AG04450 (cell line): ENCODE results near the gene SDC3. TPM values are rescaled to one million over a fixed set of nuclear protein-coding genes. Genes with fewer than 3 reads are reported as not detected.
"Not testable (repeated sequence)": the region's sequence is repeated elsewhere in the genome, so short reads cannot be mapped to it uniquely, and the experiment has no call there.

Experiments used
- CTCF ChIA-PET: fragments of 300-600, 350-600 bp; formaldehyde crosslinking; extraction: SDS; loops from one replicate; lab custom pipeline; 2022; ENCODE audit warnings: antibody characterized with exemption, inconsistent platforms; lab: Charles Lee
- POLR2A ChIA-PET: fragments of 350-600 bp; formaldehyde crosslinking; extraction: SDS; loops from one replicate; lab custom pipeline; 2021; ENCODE audit warnings: antibody characterized with exemption, inconsistent platforms; lab: Yijun Ruan, JAX
- DNase-seq: peaks from one replicate; pipeline ENCODE4 v3.0.0-alpha.2; 2011; ENCODE audit warnings: low read depth, low spot score
- H3K27ac ChIP-seq: one replicate; pipeline ENCODE4 v1.5.1; 2012; ENCODE audit warnings: low read depth, low read length, control low read depth
- H3K27me3 ChIP-seq: one replicate; pipeline ENCODE4 v1.6.0; 2012; ENCODE audit warnings: low read length; ENCODE audit not compliant: control insufficient read depth, insufficient read depth
- H3K4me3 ChIP-seq: 2 replicates; pipeline ENCODE4 v1.5.1; 2011; ENCODE audit warnings: mild to moderate bottlenecking, low read depth, low read length, control low read depth
- H3K9me3 ChIP-seq: 2 replicates; pipeline ENCODE4 v1.5.1; 2012; ENCODE audit warnings: low read length; ENCODE audit not compliant: control insufficient read depth, insufficient read depth
- CTCF ChIP-seq: IDR thresholded peaks from 2 replicates; pipeline ENCODE4 v1.5.1; 2011; ENCODE audit warnings: low read depth, low read length, control low read depth, inconsistent platforms
- polyA plus RNA-seq: library from polyadenylated mRNA; depleted of rRNA; stranded (reverse); fragments of >200 nt; gene quantifications from 2 replicates; pipeline ENCODE4 v1.2.3, GENCODE V29; 2011

SDC3 gene
- polyA plus RNA-seq, 1 experiment, result 21.7 TPM

GRCh38 chr1:30871276-30871871 is 37.2 kb downstream of the SDC3 start:
- H3K27me3 ChIP-seq, result no peaks in the 10 kb centered on the region
- TF ChIP-seq CTCF, result no peak
- peaks cover 25% of the 10 kb centered on the region for H3K9me3 ChIP-seq
- DNase-seq, result no peak
- no peak overlapping the region for H3K27ac ChIP-seq
- H3K4me3 ChIP-seq, result no peak overlapping the region
- POLR2A ChIA-PET, result no interaction called here
- CTCF ChIA-PET, result no interaction called here

GRCh38 chr1:30870656-30871055 is 37.9 kb downstream of the SDC3 start:
- CTCF ChIA-PET, result no interaction called here
- DNase-seq, result no peak
- TF ChIP-seq CTCF, result no peak
- no peak overlapping the region for H3K4me3 ChIP-seq
- peaks cover 25% of the 10 kb centered on the region for H3K9me3 ChIP-seq
- H3K27me3 ChIP-seq, result no peaks in the 10 kb centered on the region
- POLR2A ChIA-PET, result no interaction called here
- H3K27ac ChIP-seq, result no peak overlapping the region

DNA sequence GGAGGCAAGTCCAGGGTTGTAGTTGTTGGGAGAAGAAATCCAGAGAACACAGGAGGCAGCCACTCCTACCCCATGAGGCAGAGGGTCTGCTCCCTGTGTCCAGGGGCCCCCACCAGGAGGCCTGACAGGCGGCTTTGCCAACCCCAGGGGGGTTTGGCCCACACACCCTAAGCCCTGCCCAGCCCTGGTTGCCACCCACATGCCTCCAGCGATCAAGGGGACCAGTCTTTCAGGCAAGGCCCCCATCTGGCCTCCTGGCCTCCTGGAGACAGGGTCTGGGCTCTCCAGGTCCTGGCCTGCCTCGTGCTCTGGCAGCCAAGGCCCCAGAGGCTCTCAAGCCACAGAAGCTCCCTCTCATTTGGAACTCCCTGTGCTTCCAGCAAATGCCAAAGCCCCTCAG is 38.5 kb downstream of the SDC3 start:
- Histone ChIP-seq H3K4me3 (no peak overlapping the region), H3K27ac (no peak overlapping the region), H3K9me3 (peaks cover 25% of the 10 kb centered on the region), H3K27me3 (no peaks in the 10 kb centered on the region)
- no peak for TF ChIP-seq CTCF
- CTCF ChIA-PET, result no interaction called here
- POLR2A ChIA-PET, result no interaction called here
- no peak for DNase-seq

- ChIA-PET POLR2A (no interaction called here), CTCF (no interaction called here)
- Histone ChIP-seq H3K27me3 (no peaks in the 10 kb centered on the region), H3K4me3 (no peak overlapping the region), H3K9me3 (peaks cover 21% of the 10 kb centered on the region), H3K27ac (no peak overlapping the region)
- TF ChIP-seq CTCF, result no peak
- no peak for DNase-seq
Measured at GRCh38 chr1:30868833-30869435, 39.6 kb downstream of the SDC3 start.

GRCh38 chr1:30868057-30868456 is 40.5 kb downstream of the SDC3 start:
- POLR2A ChIA-PET, result interaction anchor here (0.6 to 0.7 kb wide), 2 partner anchors 15 kb away, joined by 3 to 5 read pairs; no protein-coding TSS in a partner anchor
- CTCF ChIA-PET, result interaction anchor here (2.5 kb wide), 1 partner anchor 66 kb away, joined by 14 read pairs; no protein-coding TSS in a partner anchor

More at GRCh38 chr1:30868057-30868456, 40.5 kb downstream of the SDC3 start:
- H3K4me3 ChIP-seq, DNase-seq, H3K27me3 ChIP-seq, H3K27ac ChIP-seq: not testable (repeated sequence)
- H3K9me3 ChIP-seq, result peaks cover 12% of the 10 kb centered on the region
